PC-3 (cell line): ENCODE measurements around the gene NUP50.

ENCODE experiments used
- EZH2 ChIP-seq: fragments of 300-600 bp; sonication (generic); IDR thresholded peaks from one replicate; pipeline ENCODE4 v1.6.1; 2017; ENCODE audit warnings: antibody characterized with exemption, mild to moderate bottlenecking, low read length; ENCODE audit not compliant: unreplicated experiment
- EZH2phosphoT487 ChIP-seq: fragments of 300-600 bp; sonication (generic); IDR thresholded peaks from 2 replicates; pipeline ENCODE4 v1.6.1; 2018; ENCODE audit warnings: mild to moderate bottlenecking, antibody characterized with exemption, low read length, borderline replicate concordance

DNA sequence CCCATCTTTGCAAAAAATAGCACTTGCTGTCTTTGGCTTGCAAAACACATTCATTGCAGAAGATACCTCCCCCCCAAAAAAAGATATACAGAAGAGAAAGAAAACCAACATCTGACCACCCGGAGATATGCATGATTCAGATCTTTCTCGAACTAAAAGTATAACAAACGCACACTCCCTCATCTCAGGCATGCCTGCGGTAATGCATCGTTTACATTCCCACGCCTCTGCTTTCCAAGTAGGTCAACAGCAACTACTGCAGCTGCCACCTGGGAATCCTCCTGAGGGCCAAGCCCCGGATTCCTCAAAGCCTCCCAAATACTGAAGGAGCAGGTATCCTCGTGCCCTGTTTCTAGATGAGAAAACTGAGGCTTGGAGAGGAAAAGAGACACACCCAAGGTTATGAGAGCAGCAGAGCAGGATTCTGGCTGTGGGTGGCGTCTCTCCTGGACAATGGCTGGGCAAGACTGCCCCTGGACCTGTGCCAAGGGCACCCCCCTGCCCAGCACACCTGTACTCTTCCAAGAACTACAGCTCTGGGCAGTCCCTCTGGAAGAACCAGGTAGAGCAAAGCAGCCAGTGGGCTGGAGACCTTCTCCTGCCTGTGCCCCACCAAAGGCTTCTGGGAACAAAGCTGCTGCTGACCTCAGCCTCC lies 38.1 kb downstream of the NUP50 start:
- no peak for TF ChIP-seq EZH2
- TF ChIP-seq EZH2phosphoT487: no peak
